Calu3 (cell line): ENCODE measurements around the gene EPB41L2. TPM values are rescaled to one million over a fixed set of nuclear protein-coding genes. Genes with fewer than 3 reads are reported as not detected.
"Not testable (repeated sequence)": the region's sequence is repeated elsewhere in the genome, so short reads cannot be mapped to it uniquely, and the experiment has no call there.

ENCODE experiments used
- BruUV-seq: library from RNA; stranded (reverse); fragments of 400-500 nt; replicated peaks from 2 replicates; lab custom pipeline; 2021; lab: Mats Ljungman, UMichigan
- CTCF ChIA-PET: fragments of 300-600 bp; sonication (Branson Sonifier 250); formaldehyde crosslinking; loops from one replicate; lab custom pipeline; 2022; ENCODE audit warnings: antibody characterized with exemption; lab: Charles Lee
- DNase-seq: peaks from one replicate; pipeline ENCODE4 v3.0.0; 2022
- H3K27ac Mint-ChIP-seq: one replicate; pipeline ENCODE4 v1.8.0; 2022; ENCODE audit warnings: mixed read lengths; ENCODE audit not compliant: unreplicated experiment
- H3K27me3 Mint-ChIP-seq: one replicate; pipeline ENCODE4 v1.8.0; 2022; ENCODE audit warnings: mixed read lengths; ENCODE audit not compliant: unreplicated experiment
- H3K36me3 Mint-ChIP-seq: one replicate; pipeline ENCODE4 v1.8.0; 2022; ENCODE audit warnings: mild to moderate bottlenecking, moderate library complexity, mixed read lengths; ENCODE audit not compliant: insufficient read depth, unreplicated experiment
- H3K4me1 Mint-ChIP-seq: one replicate; pipeline ENCODE4 v1.8.0; 2022; ENCODE audit warnings: mild to moderate bottlenecking, low read depth, mixed read lengths; ENCODE audit not compliant: unreplicated experiment
- H3K4me3 Mint-ChIP-seq: one replicate; pipeline ENCODE4 v1.8.0; 2022; ENCODE audit warnings: mild to moderate bottlenecking, low read depth, moderate library complexity, mixed read lengths; ENCODE audit not compliant: unreplicated experiment
- H3K9me3 Mint-ChIP-seq: one replicate; pipeline ENCODE4 v1.8.0; 2022; ENCODE audit warnings: low read depth, mixed read lengths; ENCODE audit not compliant: unreplicated experiment
- CTCF ChIP-seq: fragments of 200-600 bp; IDR thresholded peaks from one replicate; pipeline ENCODE4 v1.8.0; 2022; ENCODE audit warnings: antibody characterized with exemption; ENCODE audit not compliant: unreplicated experiment
- intact Hi-C: fragments of 100-400 bp; cut with micrococcal nuclease; formaldehyde crosslinking; loops from one replicate; pipeline ENCODE4 v1.10.0; 2022; ENCODE audit not compliant: unreplicated experiment
- total RNA-seq: library from RNA; stranded (reverse); gene quantifications from 2 replicates; pipeline ENCODE4 v1.2.3, GENCODE V29; 2022

EPB41L2 gene
- total RNA-seq, 1 experiment from 2014 or later = 332 TPM

- BruUV-seq = no TSS peak
- intact Hi-C loops = loop anchor here (2.0 to 5.0 kb wide), 3 partner anchors 18 to 78 kb away; partner anchors contain the start of gene EPB41L2
- CTCF ChIA-PET = interaction anchor here (1.2 kb wide), 1 partner anchor 12 kb away, joined by 5 read pairs; no protein-coding TSS in a partner anchor
- H3K27me3 Mint-ChIP-seq = no peaks in the 10 kb centered on the region
- no peak for TF ChIP-seq CTCF
- peaks cover 57% of the 10 kb centered on the region for H3K4me1 Mint-ChIP-seq
- H3K36me3 Mint-ChIP-seq = no peaks in the 10 kb centered on the region
- no peak for DNase-seq
- peak overlapping the region; percentile 20 for H3K4me3 Mint-ChIP-seq
- H3K9me3 Mint-ChIP-seq = no peaks in the 10 kb centered on the region
- H3K27ac Mint-ChIP-seq = peak overlapping the region; percentile 40
Observed at GRCh38 chr6:131015025-131015591, 47.9 kb downstream of the EPB41L2 start.

GRCh38 chr6:131014080-131014776, 48.8 kb downstream of the EPB41L2 start:
- H3K36me3 Mint-ChIP-seq = peaks cover 7% of the 10 kb centered on the region
- intact Hi-C loops = loop anchor here (2.0 kb wide), 1 partner anchor 17 kb away; no protein-coding TSS in a partner anchor
- H3K27ac Mint-ChIP-seq = peak overlapping the region; percentile 40
- CTCF ChIA-PET = interaction anchor here (0.6 to 1.2 kb wide), 6 partner anchors 11 to 781 kb away, joined by 3 to 5 read pairs (median 4); no protein-coding TSS in a partner anchor
- no peaks in the 10 kb centered on the region for H3K27me3 Mint-ChIP-seq
- no peak overlapping the region for H3K4me3 Mint-ChIP-seq
- BruUV-seq = no TSS peak
- no peak for DNase-seq
- TF ChIP-seq CTCF = no peak
- peaks cover 6% of the 10 kb centered on the region for H3K9me3 Mint-ChIP-seq
- peaks cover 57% of the 10 kb centered on the region for H3K4me1 Mint-ChIP-seq

- no peak for DNase-seq
- H3K36me3 Mint-ChIP-seq = peaks cover 14% of the 10 kb centered on the region
- peaks cover 9% of the 10 kb centered on the region for H3K9me3 Mint-ChIP-seq
- intact Hi-C loops = no loop called here
- peaks cover 51% of the 10 kb centered on the region for H3K4me1 Mint-ChIP-seq
- H3K27me3 Mint-ChIP-seq = no peaks in the 10 kb centered on the region
- no TSS peak for BruUV-seq
- no peak for TF ChIP-seq CTCF
- H3K27ac Mint-ChIP-seq = peak overlapping the region; percentile 18
- H3K4me3 Mint-ChIP-seq = peak overlapping the region; percentile 34
- CTCF ChIA-PET = interaction anchor here (0.6 to 1.2 kb wide), 4 partner anchors 12 to 128 kb away, joined by 3 to 5 read pairs (median 4); no protein-coding TSS in a partner anchor
Observed at GRCh38 chr6:131013495-131013894, 49.5 kb downstream of the EPB41L2 start.

DNA sequence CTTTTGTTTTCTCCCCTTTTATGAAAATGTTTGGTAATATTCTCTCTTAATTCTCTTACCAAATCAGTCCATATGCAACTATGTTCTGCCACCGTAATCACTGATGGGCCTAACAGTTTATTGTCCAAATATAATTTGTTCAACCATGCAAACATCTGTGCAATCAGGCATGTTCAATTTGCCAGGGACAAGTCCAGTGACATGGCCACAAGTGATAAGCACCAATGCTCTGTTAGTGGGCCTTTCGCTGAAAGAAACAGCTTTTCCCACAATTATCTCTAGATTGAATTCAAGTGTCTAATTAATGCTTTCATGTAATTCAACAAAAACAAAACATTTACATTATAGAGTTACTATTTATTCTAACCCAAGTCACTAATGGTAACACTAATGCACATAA, 53.3 kb downstream of the EPB41L2 start:
- TF ChIP-seq CTCF = no peak
- peaks cover 21% of the 10 kb centered on the region for H3K9me3 Mint-ChIP-seq
- H3K4me1 Mint-ChIP-seq = peaks cover 37% of the 10 kb centered on the region
- peaks cover 32% of the 10 kb centered on the region for H3K36me3 Mint-ChIP-seq
- CTCF ChIA-PET = no interaction called here
- intact Hi-C loops = no loop called here
- BruUV-seq = no TSS peak
- H3K27me3 Mint-ChIP-seq = no peaks in the 10 kb centered on the region
- no peak for DNase-seq
- no peak overlapping the region for H3K4me3 Mint-ChIP-seq
- no peak overlapping the region for H3K27ac Mint-ChIP-seq

GRCh38 chr6:131008965-131009364, 54.1 kb downstream of the EPB41L2 start:
- BruUV-seq, H3K27ac Mint-ChIP-seq, DNase-seq, H3K27me3 Mint-ChIP-seq, intact Hi-C loops, H3K4me3 Mint-ChIP-seq: not testable (repeated sequence)
- Mint-ChIP-seq H3K9me3 (peaks cover 21% of the 10 kb centered on the region), H3K4me1 (peaks cover 35% of the 10 kb centered on the region), H3K36me3 (peaks cover 32% of the 10 kb centered on the region)
- CTCF ChIA-PET = interaction anchor here (0.6 kb wide), 3 partner anchors 10 to 108 kb away, joined by 3 to 4 read pairs (median 3); no protein-coding TSS in a partner anchor

DNA sequence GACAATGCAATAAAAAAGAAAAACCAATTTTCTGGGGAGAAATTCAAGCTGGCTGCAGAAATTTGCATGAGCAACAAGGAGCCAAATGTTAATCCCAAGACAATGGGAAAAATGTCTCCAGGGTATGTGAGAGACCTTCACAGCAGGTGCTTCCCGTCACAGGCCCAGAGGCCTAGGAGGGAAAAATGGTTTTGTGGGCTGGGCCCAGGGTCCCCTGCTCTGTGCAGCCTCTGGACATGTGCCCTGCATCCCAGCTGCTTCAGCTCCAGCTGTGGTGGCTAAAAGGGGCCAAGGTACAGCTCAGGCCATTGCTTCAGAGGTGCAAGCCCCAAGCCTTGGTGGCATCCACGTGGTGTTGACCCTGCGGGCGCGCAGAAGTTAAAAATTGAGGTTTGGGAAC, 55.1 kb downstream of the EPB41L2 start:
- H3K9me3 Mint-ChIP-seq = peaks cover 21% of the 10 kb centered on the region
- CTCF ChIA-PET, H3K27ac Mint-ChIP-seq, intact Hi-C loops, DNase-seq, BruUV-seq, H3K4me3 Mint-ChIP-seq, H3K27me3 Mint-ChIP-seq: not testable (repeated sequence)
- H3K4me1 Mint-ChIP-seq = peaks cover 34% of the 10 kb centered on the region
- peaks cover 32% of the 10 kb centered on the region for H3K36me3 Mint-ChIP-seq
